T1000 (cell line): ENCODE results near the gene ACADS.
"Not testable (repeated sequence)": the region's sequence is repeated elsewhere in the genome, so short reads cannot be mapped to it uniquely, and the experiment has no call there.

Source experiments
- DNase-seq: peaks from one replicate; lab custom pipeline; 2025; ENCODE audit warnings: mixed read lengths; lab: John Stamatoyannopoulos, UW

The ACADS gene

DNA sequence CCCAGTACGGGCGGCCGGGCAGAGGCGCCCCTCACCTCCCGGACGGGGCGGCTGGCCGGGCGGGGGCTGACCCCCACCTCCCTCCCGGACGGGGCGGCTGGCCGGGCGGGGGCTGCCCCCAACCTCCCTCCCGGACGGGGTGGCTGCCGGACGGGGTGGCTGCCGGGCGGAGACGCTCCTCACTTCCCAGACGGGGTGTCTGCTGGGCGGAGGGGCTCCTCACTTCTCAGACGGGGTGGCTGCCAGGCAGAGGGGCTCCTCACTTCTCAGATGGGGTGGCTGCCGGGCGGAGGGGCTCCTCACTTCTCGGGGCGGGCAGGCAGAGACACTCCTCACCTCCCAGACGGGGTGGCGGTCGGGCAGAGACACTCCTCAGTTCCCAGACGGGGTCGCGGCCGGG lies 6.6 kb downstream of the ACADS start:
- DNase-seq, result not testable (repeated sequence)

DNA sequence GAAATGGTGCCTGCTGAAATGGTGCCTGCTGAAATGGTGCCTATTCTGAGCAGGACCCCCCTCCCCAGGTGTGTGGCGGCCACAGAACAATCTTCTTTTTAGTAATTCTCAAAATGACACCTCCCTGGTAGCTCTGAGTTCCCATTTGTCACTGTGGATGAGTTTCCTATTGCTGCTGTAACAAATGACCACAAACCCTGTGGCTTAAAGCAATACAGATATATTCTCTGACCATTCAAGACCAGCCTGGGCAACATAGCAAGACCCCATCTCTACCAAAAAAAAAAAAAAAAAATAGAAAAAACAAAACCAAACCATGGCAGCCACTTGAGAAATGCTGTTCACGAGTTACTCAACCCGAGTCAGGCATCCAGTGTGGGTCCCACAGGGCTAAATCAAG lies 7.9 kb downstream of the ACADS start:
- no peak for DNase-seq

DNA sequence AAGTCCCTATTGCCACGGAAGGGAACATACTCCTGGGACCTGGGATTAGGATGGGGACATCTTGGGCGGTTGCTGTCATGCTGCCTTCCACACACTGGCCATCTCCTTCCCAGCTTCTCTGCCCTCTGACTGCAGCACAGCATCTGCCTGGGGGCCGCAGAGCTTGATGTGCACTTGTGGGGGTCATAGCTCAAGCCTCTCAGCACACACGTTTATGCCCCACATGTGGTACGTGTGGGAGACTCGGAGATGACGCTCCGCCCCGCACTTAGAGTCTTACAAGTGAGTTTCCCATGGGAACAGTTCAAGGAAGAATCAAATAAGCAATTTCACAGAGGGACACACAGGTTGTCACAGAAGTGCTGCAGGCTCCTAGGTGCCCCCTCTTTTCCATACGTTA lies 8.6 kb downstream of the ACADS start:
- DNase-seq, result no peak

DNA sequence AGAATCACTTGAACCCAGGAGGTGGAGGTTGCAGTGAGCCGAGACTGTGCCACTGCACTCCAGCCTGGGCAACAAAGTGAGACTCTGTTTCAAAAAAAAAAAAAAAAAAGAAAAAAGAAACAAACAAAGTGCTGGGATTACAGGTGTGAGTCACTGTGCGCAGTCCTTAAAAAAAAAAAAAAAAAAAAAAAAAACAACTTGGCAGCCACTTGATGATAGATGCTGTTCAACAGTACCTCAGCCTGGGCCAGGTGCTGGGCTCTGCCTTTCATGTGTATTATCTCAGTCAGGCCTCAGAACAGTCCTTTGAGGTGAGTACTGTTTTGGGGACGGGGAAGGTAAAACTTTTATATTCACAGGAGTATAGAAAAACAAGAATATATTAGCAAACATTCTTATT lies 9.6 kb downstream of the ACADS start:
- no peak for DNase-seq

DNA sequence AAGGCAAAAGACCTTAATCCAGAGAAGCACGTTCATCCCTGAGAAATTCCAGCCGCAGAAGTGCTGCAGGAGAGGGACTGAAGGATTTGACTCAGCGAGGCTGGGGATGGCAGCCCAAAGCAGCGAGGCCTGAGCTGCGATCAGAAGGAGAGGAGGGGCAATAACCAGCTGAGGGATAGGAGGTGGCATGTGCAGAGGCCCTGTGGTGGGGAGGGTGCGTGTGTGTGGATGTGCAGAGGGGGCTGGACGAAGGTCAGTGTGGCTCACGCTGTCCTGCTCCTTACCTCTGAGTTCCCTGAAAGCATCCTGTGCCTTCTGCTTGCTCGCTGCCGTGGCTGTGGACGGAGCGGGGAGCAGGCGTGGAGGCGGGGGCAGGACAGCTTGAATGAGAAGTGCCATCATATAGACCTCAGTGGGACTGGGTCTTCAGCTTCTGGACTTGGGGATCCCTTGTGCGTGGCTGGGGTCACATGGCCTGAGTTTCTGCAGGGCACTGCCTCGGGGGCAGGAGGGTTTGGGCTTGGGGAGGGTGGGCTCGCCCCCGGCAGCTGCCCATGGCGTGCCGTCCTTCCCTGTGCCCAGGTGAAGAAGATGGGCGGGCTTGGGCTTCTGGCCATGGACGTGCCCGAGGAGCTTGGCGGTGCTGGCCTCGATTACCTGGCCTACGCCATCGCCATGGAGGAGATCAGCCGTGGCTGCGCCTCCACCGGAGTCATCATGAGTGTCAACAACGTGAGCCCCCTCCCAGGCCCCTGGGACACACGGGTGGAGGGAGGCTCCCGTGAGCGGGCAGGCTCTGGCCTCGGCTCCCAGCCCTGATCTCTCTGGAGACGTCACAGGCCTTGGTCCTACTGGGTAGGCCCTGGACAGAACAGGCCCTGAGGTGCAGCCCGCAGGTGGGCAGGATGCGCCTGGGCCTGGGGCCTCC lies 11.0 kb downstream of the ACADS start:
- DNase-seq, result no peak

DNA sequence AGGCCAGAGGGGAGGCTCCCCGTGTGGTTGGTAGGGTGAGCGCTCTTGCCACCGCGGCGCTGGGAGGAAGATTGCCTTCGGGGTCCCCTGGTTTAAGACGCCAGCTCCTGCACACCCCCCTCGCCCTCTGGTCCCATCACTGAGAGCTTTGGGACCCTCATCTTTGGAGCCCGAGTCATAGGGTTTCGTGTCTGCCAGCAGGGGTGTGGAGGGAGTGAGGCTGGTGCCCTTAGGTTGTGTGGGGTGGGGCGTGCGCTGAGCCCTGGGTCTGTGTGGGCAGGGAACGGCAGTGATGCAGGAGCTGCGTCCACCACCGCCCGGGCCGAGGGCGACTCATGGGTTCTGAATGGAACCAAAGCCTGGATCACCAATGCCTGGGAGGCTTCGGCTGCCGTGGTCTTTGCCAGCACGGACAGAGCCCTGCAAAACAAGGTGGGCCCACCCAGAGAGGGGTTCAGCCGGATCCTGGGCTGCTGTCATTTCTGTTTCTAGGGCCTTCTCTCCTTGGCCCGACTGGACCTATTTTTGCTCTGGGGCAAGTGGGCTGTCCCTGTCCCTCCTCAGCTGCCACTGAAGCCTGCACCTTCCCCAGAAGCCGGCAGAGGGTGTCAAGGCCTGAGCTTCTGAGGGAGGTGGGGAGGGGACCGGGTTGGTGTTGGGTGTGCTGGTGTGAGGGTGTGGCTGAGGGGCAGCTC lies 12.1 kb downstream of the ACADS start:
- no peak for DNase-seq

DNA sequence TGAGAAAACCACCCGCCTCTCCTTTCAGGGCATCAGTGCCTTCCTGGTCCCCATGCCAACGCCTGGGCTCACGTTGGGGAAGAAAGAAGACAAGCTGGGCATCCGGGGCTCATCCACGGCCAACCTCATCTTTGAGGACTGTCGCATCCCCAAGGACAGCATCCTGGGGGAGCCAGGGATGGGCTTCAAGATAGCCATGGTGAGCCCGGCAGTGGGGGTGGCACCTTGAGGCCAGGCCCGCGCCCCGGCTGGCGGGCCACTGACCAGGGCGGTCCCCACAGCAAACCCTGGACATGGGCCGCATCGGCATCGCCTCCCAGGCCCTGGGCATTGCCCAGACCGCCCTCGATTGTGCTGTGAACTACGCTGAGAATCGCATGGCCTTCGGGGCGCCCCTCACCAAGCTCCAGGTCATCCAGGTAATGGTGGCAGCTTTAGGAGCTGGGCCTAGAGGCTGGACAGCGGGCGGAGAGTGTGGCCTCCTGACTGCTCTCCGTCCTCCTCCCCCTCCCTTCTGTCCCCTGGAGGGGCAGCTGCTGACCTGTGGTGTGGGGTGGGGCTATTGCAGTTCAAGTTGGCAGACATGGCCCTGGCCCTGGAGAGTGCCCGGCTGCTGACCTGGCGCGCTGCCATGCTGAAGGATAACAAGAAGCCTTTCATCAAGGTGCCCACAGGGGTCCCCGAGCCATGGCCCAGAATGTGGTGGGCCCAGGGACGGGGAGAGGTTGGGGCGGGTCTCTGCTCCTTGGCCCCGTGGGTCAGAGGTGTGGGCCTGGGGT lies 12.8 kb downstream of the ACADS start:
- no peak for DNase-seq

DNA sequence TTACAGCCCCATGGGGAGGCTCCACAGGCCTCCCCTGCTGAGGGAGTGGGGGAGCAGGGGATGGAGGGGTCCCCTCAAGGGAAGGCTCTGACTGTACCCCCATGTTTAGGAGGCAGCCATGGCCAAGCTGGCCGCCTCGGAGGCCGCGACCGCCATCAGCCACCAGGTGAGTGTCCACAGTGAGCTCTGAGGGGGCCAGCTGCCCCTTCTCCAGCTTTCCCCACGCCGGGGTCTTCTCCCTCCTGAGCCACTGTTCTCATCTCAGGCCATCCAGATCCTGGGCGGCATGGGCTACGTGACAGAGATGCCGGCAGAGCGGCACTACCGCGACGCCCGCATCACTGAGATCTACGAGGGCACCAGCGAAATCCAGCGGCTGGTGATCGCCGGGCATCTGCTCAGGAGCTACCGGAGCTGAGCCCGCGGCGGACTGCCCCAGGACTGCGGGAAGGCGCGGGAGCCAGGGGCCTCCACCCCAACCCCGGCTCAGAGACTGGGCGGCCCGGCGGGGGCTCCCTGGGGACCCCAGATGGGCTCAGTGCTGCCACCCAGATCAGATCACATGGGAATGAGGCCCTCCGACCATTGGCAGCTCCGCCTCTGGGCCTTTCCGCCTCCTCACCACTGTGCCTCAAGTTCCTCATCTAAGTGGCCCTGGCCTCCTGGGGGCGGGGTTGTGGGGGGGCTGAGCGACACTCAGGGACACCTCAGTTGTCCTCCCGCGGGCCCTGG lies 13.6 kb downstream of the ACADS start:
- no peak for DNase-seq

DNA sequence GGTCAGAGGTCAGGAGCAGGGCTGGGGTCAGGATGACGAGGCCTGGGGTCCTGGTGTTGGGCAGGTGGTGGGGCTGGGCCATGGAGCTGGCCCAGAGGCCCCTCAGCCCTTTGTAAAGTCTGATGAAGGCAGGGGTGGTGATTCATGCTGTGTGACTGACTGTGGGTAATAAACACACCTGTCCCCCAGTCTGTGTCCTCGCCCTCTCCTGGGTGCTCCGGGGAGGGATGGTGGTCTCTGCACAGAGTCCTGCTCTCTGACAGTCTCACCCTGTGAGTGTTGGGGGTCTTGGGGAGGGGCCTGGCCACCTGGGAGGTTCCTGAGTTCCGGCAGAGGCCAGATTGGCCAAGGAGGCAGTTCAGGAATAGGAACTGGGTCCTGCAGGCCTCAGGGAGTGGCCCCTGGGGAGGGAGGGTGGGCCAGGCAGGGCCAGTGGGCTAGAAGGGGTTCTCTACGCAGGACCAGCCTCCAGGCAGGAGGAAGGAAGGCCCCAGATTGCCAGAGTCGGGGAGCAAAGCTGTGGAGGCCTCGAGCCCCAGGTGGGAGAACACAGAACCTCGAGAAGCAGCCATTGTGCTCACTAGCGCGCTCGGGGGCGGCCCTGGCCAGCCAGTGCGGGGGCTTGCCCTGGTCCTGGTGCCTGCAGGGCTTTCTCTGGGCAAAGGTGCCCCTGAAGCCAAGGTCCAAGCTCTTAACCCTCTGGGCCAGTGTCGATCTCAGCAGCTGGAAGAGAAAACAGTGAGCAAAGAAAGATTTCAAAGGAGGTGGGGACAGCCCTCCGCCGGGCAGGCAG lies 14.4 kb downstream of the ACADS start:
- DNase-seq, result no peak

DNA sequence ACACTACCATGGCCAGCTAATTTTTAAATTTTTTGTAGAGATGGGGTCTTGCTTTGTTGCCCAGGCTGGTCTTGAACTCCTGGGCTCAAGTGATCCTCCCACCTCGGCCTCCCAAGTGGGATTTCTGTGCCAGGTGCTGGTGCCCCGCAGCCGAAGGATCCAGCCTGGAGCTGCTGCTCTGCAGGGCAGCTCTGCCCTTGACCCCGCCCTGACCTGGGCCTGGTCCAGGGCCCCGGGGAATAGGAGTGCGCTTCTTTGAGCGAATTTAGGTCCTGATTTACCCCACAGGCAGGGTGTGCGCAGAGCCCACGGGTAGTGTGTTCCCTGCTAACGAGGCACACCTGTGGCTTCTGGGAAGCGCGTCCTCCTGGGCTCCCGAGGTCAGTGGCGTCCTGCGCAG lies 15.2 kb downstream of the ACADS start:
- no peak for DNase-seq

DNA sequence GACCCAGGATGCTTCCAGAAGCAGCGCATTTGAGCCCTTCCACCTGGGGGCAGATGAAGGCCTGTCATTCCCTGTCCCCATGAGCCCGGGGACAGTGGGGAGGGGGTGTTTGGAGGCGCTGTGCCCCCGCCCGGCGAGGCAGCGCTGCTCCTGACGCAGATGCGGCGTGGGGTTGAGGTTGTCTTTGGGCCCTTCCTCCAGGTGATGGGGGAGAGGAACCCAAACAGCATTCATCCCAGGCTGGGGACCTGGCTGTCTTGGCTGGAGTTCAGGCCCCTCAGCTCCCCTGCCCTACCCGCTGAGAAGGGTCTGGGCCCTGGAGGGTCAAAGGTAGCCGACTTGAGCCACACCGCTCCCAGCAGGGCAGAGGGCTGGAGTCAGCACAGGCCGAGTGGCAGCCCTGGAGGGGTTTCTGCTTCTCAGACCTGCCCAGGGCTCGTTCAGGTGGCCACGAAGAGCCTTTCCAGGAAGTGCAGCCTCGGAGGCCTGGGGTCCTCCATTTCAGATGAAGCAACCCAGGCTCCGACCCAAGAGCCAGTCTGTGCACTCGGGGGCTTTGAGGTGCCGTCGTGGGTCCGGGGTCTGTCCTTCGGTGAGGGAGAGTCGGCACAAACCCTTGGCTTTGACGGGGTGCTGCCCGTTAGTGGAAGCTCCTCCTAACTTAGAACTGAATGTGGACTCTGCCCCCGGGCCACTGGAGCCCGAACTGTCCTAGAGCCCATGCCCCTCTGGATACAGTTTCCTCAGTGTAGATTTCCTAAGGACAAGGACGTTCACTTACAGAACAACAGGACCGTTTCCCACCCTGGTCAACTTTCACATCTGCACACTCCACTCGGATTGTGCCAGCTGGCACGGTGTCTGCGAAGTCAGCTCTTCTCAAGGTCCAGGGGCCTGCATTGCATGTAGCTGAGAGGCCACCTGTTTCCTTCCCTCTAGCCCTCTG lies 16.1 kb downstream of the ACADS start:
- DNase-seq, result no peak

DNA sequence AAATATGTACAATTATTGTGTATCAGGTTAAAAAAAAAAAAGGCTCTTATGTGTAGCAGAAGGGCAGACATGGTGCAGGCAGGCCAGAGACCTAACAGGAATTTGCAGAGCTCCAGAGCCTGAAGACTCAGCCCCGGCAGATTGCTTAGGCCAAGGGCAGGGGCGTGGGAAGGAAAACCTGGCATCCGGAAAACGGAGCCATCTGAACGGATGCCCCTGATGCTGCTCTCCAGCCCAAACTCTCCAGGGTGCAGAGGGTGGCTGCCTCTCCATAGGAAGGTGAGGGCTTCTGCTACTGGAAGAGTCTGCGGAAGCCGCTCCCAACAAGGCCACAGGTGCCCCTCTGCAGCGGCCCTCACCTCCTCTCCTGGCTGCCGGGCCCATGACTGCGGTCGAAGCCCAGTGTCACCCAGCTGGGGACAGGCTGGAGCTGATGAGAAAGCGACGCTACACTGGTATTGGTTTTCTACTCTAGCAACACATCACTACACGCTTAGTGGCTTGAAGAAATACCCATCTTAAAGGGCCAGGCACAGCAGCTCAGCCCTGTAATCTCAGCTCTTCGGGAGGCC lies 19.4 kb downstream of the ACADS start:
- no peak for DNase-seq

DNA sequence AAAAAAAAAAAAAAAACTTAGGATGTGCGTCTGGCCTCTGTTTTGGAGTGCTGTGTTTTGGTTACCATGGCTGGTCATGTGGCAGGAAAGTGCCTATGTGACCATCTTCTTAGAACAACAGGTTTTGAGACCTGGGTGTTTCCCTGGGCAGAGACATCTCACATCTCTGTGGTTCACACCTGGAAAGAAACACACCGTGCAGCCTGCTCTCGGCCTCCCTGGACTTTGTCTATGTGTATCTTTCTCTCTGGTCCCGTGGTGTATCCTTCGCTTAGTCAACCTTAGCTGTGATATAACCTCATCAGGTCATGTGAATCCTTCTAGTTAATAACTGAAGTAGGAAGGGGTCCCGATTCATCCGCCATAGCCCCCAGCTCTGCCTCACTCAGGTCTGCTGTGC lies 22.6 kb downstream of the ACADS start:
- DNase-seq, result no peak

DNA sequence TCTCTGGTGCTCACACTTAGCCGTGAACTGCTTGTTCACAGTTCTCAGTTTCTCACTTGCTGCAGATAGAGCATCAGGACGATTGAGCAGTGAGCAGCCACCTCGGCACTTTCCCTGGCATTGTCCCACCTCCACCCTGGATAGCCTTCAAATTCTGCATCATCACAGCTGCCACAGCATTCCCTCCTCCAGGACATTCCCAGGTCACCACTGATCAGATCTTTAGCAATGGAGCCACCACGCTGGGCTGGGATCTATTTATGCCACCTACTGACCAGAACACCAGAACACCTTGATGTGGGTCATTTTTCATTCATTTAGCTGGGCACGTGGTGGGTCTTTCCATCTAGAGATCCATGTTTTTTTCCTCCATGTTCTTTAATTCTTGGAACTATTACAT lies 23.6 kb downstream of the ACADS start:
- DNase-seq, result no peak

DNA sequence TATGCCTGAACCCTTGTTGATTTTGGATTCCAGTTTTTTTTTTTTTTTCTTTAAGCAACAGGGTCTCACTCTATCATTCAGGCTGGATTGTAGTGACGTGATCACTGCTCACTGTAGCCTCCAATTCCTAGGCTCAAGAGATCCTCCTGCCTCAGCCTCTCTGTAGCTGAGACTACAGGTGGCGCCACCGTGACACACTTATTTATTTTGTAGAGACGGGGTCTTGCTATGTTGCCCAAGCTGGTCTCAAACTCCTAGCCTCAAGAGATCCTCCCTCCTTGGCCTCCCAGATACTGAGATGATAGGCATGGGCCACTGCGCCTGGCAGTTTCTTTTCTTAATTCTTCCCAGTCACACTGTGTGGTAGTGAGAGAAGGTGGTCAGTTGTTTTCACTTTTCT lies 25.2 kb downstream of the ACADS start:
- no peak for DNase-seq

DNA sequence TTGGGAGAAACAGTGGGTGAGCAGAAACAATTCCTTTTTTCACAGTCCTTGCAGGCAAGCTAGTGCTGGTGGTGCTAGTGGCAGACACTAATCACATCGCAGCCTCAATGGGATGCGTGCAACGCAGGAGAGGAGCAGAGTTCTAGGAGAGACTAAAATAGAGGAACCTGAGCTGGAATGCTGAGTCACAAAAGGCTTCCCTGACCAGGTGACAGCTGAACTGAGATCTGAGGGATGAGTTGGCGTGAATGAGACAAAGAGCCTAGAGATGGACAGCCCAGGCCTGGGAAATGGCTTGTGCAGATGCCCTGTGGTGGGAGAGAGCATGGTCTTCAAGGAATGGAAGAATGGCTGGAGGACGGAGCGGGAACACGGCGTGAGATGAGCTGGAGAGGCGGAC lies 25.8 kb downstream of the ACADS start:
- no peak for DNase-seq

DNA sequence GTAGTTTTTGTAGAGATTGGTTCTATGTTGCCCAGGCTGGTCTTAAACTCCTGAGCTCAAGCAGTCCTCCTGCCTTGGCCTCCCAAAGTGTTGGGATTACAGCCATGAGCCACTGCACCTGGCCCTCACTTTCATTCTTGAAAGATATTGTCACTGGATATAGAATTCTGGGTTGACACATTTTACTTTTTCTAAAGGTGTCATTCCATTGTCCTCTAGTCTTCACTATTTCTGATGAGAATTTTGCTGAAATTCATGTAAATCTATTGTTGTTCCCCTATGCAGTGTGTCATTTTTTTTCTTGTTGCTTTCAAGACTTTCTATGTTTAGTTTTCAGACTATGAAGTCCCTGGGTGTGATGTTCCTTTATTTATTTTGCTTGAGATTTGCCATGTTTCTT lies 29.2 kb downstream of the ACADS start:
- no peak for DNase-seq

DNA sequence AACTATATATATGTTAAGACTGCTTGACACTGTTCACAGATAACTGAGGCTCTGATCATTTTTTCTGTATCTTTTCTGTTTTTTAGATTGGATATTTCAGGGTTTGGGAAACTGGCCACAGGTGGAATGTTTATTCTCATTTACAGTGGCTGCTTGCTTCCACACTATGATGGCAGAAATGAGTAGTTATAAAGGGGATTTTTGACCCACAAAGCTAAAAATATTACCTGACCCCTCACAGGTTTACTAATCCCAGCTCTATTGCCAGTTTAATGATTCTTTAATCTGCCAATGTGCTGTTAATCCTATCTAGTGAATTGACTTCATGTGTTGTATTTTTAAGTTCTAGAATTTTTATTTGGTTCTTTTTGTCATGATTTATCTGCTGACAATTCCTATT lies 29.6 kb downstream of the ACADS start:
- DNase-seq, result no peak

DNA sequence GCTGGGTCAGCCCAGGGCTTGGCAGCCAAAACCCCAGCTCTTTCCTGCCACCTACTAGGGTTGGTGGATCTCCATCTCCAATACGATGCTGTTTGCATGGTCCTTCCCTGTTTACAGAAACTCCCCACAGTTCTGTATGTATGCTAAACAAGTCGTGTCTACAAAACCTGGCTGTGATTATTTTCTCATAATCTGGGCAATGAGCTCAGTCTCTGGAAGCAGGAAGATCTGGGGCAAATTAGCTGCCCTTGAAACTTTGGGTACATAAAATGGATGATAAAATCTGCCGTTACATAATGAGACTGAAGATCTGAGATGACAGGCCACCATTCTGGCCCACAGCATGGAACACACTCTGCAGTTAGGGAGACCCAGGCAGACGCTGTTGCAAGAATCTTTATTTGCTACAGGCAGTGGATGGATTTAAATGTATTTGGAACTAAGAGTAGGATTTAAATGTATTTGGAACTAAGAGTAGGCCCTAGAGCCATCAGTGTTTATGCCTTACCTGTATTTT lies 31.7 kb downstream of the ACADS start:
- no peak for DNase-seq
